A673 (cell line): ENCODE results near the gene CTU1. TPM values are rescaled to one million over a fixed set of nuclear protein-coding genes. Genes with fewer than 3 reads are reported as not detected.

Source experiments
- BruUV-seq: library from RNA; stranded (reverse); fragments of 400-500 nt; replicated peaks from 2 replicates; lab custom pipeline; 2021; lab: Mats Ljungman, UMichigan
- CTCF ChIA-PET: fragments of 300-600 bp; sonication (Branson Sonifier 250); formaldehyde crosslinking; loops from one replicate; lab custom pipeline; 2022; ENCODE audit warnings: antibody characterized with exemption; lab: Charles Lee
- POLR2A ChIA-PET: fragments of 300-600 bp; sonication (Branson Sonifier 250); formaldehyde crosslinking; loops from one replicate; lab custom pipeline; 2022; ENCODE audit warnings: antibody characterized with exemption; ENCODE audit not compliant: low non-redundant PET; lab: Charles Lee
- DNase-seq: peaks from one replicate; pipeline ENCODE4 v3.0.0-alpha.2; 2015; ENCODE audit warnings: low spot score
- H3K27ac ChIP-seq: fragments of 200-600 bp; sonication (generic); 2 replicates; pipeline ENCODE4 v1.5.1; 2016; ENCODE audit warnings: mixed run types, low read depth, mild to moderate bottlenecking, mixed read lengths, antibody characterized with exemption, low read length; ENCODE audit not compliant: poor library complexity, severe bottlenecking
- H3K27me3 ChIP-seq: fragments of 200-600 bp; sonication (generic); replicated peaks from 2 replicates; pipeline ENCODE4 v1.6.1; 2017; ENCODE audit warnings: mixed run types, low read depth, mild to moderate bottlenecking, mixed read lengths, antibody characterized with exemption, low read length; ENCODE audit not compliant: insufficient read depth, poor library complexity
- H3K36me3 ChIP-seq: fragments of 200-600 bp; sonication (generic); 2 replicates; pipeline ENCODE4 v1.6.1; 2016; ENCODE audit warnings: mixed run types, mild to moderate bottlenecking, mixed read lengths, antibody characterized with exemption, low read length; ENCODE audit not compliant: insufficient read depth, poor library complexity, severe bottlenecking
- H3K4me1 ChIP-seq: fragments of 200-600 bp; sonication (generic); 2 replicates; pipeline ENCODE4 v1.6.1; 2017; ENCODE audit warnings: mixed run types, mild to moderate bottlenecking, mixed read lengths, antibody characterized with exemption, low read length; ENCODE audit not compliant: insufficient read depth, poor library complexity, severe bottlenecking
- H3K4me3 ChIP-seq: fragments of 200-600 bp; sonication (generic); 2 replicates; pipeline ENCODE4 v1.5.1; 2016; ENCODE audit warnings: low read depth, mixed run types, mild to moderate bottlenecking, mixed read lengths, low read length; ENCODE audit not compliant: poor library complexity, severe bottlenecking
- H3K9me3 ChIP-seq: fragments of 200-600 bp; sonication (generic); 2 replicates; pipeline ENCODE4 v1.6.1; 2016; ENCODE audit warnings: mixed run types, low read depth, mild to moderate bottlenecking, mixed read lengths, antibody characterized with exemption, low read length; ENCODE audit not compliant: poor library complexity, severe bottlenecking
- EZH2 ChIP-seq: fragments of 200-600 bp; sonication (generic); IDR thresholded peaks from 2 replicates; pipeline ENCODE4 v1.6.1; 2017; ENCODE audit warnings: borderline replicate concordance, low read depth, mild to moderate bottlenecking, mixed read lengths, antibody characterized with exemption, low read length; ENCODE audit not compliant: poor library complexity, severe bottlenecking
- intact Hi-C: fragments of 100-400 bp; cut with micrococcal nuclease; formaldehyde crosslinking; loops from one replicate; pipeline ENCODE4 v1.10.0; 2022; ENCODE audit not compliant: unreplicated experiment
- total RNA-seq: library from RNA; stranded (reverse); gene quantifications from 2 replicates; pipeline ENCODE4 v1.2.3, GENCODE V29; 2021
- TF ChIP-seq, protein P1 (sequence below): fragments of 300-800, 200-600 bp; sonication (generic); conservative IDR thresholded peaks from 2 replicates; pipeline ENCODE4 v1.5.1; 2017; ENCODE audit warnings: low read depth, mild to moderate bottlenecking, antibody characterized with exemption, low read length, moderate library complexity, mixed read lengths

Gene CTU1
- total RNA-seq, 1 experiment from 2014 or later, result 13.4 TPM

DNA sequence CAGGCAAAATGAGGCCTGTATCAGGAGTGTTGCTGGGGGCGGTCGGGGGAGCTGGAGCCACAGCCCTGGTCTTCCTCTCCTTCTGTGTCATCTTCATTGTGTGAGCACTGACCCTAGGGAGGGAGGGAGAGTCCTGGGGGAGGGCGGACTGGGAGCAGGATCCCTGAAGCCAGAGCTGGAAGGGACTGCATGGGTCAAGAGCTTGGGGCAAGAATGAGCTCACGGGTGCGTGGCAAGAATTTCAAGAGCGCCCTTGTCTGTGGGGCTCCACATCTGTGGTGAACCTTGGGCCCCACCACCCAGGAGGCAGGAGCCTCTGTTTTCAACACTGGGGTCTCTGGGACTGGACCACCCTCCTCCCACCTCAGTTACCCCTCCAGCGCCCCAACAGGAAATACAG, 38.5 kb upstream of the CTU1 start:
- ChIA-PET POLR2A (no interaction called here), CTCF (no interaction called here)
- Histone ChIP-seq H3K4me1 (no peaks in the 10 kb centered on the region), H3K4me3 (no peak overlapping the region), H3K36me3 (no peaks in the 10 kb centered on the region), H3K27me3 (peaks cover under 1% of the 10 kb centered on the region), H3K9me3 (no peaks in the 10 kb centered on the region), H3K27ac (no peak overlapping the region)
- no TSS peak for BruUV-seq
- TF ChIP-seq, protein P1, sequence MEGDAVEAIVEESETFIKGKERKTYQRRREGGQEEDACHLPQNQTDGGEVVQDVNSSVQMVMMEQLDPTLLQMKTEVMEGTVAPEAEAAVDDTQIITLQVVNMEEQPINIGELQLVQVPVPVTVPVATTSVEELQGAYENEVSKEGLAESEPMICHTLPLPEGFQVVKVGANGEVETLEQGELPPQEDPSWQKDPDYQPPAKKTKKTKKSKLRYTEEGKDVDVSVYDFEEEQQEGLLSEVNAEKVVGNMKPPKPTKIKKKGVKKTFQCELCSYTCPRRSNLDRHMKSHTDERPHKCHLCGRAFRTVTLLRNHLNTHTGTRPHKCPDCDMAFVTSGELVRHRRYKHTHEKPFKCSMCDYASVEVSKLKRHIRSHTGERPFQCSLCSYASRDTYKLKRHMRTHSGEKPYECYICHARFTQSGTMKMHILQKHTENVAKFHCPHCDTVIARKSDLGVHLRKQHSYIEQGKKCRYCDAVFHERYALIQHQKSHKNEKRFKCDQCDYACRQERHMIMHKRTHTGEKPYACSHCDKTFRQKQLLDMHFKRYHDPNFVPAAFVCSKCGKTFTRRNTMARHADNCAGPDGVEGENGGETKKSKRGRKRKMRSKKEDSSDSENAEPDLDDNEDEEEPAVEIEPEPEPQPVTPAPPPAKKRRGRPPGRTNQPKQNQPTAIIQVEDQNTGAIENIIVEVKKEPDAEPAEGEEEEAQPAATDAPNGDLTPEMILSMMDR, result no peak
- TF ChIP-seq EZH2, result no peak
- no peak for DNase-seq
- intact Hi-C loops, result no loop called here

DNA sequence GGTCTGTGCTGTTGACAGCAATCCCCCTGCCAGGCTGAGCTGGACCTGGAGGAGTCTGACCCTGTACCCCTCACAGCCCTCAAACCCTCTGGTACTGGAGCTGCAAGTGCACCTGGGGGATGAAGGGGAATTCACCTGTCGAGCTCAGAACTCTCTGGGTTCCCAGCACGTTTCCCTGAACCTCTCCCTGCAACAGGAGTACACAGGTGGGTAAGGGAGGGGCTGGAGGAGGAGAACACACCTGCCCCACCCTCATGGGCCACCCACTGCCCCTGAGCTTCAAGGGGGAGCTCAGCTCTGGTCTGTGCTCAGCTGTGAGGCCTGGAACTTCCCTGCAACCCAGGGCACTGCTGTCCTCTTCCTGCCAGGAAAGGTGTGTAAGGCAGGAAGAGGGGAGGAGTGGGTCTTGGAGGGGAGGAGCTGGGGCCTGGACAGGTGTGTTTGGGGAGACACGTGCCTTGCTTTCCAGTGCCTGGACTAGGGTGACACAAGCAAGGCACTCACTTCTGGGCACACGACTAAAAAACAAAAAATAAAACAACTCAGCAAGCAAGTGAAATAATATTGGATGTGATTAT, 37.8 kb upstream of the CTU1 start:
- CTCF ChIA-PET, result no interaction called here
- POLR2A ChIA-PET, result no interaction called here
- DNase-seq, result no peak
- no TSS peak for BruUV-seq
- Histone ChIP-seq H3K27ac (no peak overlapping the region), H3K4me3 (no peak overlapping the region), H3K27me3 (peaks cover 8% of the 10 kb centered on the region), H3K9me3 (no peaks in the 10 kb centered on the region), H3K4me1 (no peaks in the 10 kb centered on the region), H3K36me3 (no peaks in the 10 kb centered on the region)
- TF ChIP-seq EZH2, result no peak
- TF ChIP-seq, protein P1, result no peak
- intact Hi-C loops, result no loop called here

DNA sequence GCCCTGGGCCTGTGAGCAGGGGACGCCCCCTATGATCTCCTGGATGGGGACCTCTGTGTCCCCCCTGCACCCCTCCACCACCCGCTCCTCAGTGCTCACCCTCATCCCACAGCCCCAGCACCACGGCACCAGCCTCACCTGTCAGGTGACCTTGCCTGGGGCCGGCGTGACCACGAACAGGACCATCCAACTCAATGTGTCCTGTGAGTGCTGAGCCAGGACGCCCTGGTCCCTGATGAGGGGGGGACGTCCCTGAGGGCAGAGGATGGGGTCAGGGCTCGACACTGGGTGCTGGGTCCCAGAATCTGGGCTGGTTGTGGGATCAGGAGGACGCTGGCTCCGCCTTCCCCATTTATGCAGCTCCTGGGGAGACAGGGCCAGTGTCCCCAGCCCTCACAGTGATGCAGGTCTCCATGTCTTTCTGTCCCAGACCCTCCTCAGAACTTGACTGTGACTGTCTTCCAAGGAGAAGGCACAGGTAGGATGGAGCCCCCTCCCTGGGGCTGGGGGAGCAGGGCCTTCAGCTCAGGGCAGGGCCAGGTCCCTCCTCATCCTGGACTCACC, 36.4 kb upstream of the CTU1 start:
- intact Hi-C loops, result no loop called here
- no peaks in the 10 kb centered on the region for H3K9me3 ChIP-seq
- H3K27ac ChIP-seq, result no peak overlapping the region
- no peaks in the 10 kb centered on the region for H3K4me1 ChIP-seq
- BruUV-seq, result no TSS peak
- H3K4me3 ChIP-seq, result no peak overlapping the region
- POLR2A ChIA-PET, result no interaction called here
- H3K27me3 ChIP-seq, result peaks cover 18% of the 10 kb centered on the region
- no peak for TF ChIP-seq EZH2
- TF ChIP-seq, protein P1, result no peak
- no peaks in the 10 kb centered on the region for H3K36me3 ChIP-seq
- CTCF ChIA-PET, result no interaction called here
- DNase-seq, result no peak
